K562 treated with DMSO at 1 percent for 4 hours (cell line): ENCODE measurements around the gene MPL. TPM values are rescaled to one million over a fixed set of nuclear protein-coding genes. Genes with fewer than 3 reads are reported as not detected.

Experiments used
- total RNA-seq: library from RNA; unstranded; fragments of 300-600 nt; gene quantifications from 2 replicates; pipeline ENCODE4 v1.2.3, GENCODE V29; 2022; ENCODE audit not compliant: insufficient read depth

Gene MPL
- not detected in 2 replicates for total RNA-seq

GRCh38 chr1:43337588-43337987 lies at the start of gene MPL:
TSS of gene MPL (plus strand) at chr1:43337818. CDS start at chr1:43337849, 31 bp downstream.

DNA sequence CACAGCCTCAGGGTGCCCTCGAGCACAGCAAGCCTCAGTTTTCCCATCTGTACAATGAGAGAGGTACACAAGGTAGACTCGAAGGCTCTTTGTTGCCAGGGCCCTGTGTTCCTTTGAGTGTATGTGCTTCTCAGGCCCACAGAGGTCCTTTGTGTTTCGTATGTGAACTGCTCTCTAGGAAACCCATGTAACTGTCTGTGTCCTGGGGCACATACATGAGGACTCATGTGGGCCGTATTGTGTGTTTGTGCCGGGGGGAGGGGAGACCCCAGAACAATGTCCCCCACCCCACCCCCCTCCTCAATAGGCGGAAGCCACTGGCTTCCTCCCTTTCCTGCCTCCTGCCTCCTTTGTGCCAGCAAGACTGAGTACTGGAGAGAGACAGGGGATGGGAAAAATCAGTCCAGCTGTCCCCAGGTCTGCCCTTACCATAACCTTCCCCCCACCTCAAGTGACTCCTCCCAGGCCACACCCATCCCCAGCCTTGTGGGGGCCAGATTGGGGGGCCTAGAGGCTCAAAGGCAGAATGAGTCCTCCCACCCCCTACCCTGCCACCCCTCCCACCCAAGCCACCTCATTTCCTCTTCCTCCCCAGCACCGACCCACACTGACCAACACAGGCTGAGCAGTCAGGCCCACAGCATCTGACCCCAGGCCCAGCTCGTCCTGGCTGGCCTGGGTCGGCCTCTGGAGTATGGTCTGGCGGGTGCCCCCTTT lies 37.1 kb upstream of the MPL start, which contains the start of gene TIE1:
TSS of gene TIE1 (plus strand) at position 605 of the 717 bp plus-strand sequence. CDS start at position 695, 90 bp downstream.

GRCh38 chr1:43358746-43359693 lies 21.4 kb downstream of the MPL start, which contains the start of gene CDC20:
TSS of gene CDC20 (plus strand) at chr1:43358981. CDS start at chr1:43359216, 235 bp downstream.

DNA sequence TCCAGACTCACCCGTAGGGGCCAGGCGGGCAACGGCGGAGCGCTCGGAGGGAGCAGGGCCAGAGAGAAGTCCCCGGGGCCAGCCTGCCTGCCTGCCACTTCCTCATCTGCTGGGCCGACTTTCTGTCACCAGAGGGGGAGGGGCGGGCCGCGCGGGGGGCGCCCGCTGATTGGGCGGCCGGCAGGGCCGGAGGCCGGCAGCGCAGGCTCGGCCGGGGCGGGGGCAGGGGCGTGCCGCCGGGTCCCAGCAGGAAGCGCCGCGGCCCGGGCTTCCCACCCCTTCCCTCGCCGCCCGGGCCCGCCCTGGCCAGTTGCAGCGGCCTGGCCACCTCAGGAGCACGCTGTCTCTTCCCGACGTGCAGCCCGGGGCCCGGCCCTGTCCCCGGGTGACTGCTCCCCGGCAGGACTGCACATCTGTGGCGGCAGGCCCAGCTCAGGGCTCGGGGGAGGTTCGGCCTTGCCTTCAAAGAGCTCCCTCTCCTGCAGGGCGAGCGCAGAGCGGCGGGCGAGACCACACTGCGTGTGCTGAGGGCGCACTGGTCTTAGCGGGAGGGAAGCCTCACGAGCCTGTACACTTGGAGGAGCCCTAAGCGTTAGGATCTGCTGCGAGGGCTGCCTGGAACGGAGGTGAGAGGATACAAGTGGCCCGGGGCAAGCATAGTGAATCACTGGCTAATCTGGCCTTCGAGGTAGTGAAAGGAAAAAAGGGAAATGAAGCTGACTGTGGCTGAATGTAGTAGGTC lies 30.5 kb downstream of the MPL start, which contains the start of gene ELOVL1:
TSS of gene ELOVL1 (minus strand) at position 108 of the 742 bp plus-strand sequence. CDS start 2,402 bp downstream, outside the sequence.

DNA sequence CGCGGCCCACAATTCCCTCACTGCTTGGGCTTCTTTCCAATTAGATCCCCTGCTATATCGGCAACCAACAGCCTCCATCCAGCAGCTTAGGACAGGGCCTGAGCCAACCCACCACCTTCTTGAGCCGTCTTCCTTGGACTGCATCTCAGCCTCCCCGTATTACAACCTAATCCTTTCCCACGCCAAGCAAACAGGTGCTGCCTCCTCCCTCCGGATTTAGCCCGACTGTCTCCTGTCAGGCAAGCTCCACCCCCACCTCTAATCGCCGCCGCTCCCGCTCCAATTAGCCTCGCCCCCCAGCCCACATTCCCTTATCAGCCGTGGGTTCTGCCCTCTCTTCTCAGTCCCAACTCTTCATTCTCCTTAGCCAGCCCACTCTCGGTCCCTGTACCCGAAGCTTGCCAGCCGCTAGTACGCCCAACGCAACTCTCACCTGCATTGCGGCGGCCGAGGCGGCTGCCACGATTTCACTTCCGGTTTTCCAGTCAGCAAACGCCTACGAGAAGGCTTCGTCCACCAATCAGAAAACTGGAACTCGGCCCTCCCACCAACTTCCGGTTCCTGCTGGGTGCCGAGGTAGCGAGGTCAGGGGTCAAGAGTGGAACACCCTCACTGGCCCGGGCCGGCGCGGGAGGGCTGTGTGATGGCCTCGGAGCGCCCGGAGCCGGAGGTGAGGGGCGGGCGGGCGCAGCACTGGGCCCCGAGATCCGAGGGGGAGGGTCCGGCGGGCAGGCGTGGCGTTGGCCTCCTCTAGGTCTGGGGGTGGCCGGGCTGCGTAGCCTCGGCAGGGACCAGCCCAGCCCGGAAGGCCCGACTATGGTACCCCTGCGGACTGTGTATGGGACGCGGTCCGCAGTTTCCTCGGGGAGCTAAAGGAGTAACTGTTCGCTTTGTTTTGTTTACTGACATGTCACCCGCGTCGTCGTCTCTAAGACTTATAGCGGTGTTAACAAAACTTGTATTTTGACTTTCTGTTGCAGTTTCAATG lies 52.0 kb downstream of the MPL start, which contains the start of the genes MED8 and SZT2:
TSS of gene MED8 (minus strand) at position 475 of the 988 bp plus-strand sequence. CDS start at position 439, 36 bp downstream.
TSS of gene SZT2 (plus strand) at position 574 of the 988 bp plus-strand sequence. CDS start at position 644, 70 bp downstream.

Other genes starting within 250 kb of the MPL start
- gene EBNA1BP2, start 165.5 kb upstream of the MPL start, total RNA-seq = 81.8 and 100.0 TPM in 2 replicates
- not detected in 2 replicates for gene CFAP57, start 165.5 kb upstream of the MPL start, total RNA-seq
- 0.36 TPM in 1 of 2 replicates, not detected in the other for gene TMEM125, start 67.8 kb upstream of the MPL start, total RNA-seq
- gene C1orf210, start 52.2 kb upstream of the MPL start, total RNA-seq = not detected in 2 replicates
- gene TIE1, start 36.8 kb upstream of the MPL start, total RNA-seq = not detected in 2 replicates
- 131 and 137 TPM in 2 replicates for gene CDC20, start 21.2 kb downstream of the MPL start, total RNA-seq
- 87.0 and 121 TPM in 2 replicates for gene ELOVL1, start 30.2 kb downstream of the MPL start, total RNA-seq
- gene MED8, start 52.0 kb downstream of the MPL start, total RNA-seq = 47.2 and 48.6 TPM in 2 replicates
- 13.9 and 21.8 TPM in 2 replicates for gene SZT2, start 52.1 kb downstream of the MPL start, total RNA-seq
- 6.8 and 8.5 TPM in 2 replicates for gene HYI, start 116.1 kb downstream of the MPL start, total RNA-seq
- 2.1 TPM in 2 replicates for gene PTPRF, start 193.1 kb downstream of the MPL start, total RNA-seq